H9 (cell line): Measurements from ENCODE around the gene ARFGEF2. TPM values are rescaled to one million over a fixed set of nuclear protein-coding genes. Genes with fewer than 3 reads are reported as not detected.

Source experiments
- DNase-seq: peaks from one replicate; pipeline ENCODE4 v3.0.0-alpha.2; 2017
- H2AFZ ChIP-seq: one replicate; pipeline ENCODE4 v1.6.1; 2013; ENCODE audit warnings: mild to moderate bottlenecking, low read length, control low read depth, moderate library complexity
- H2AK5ac ChIP-seq: 2 replicates; pipeline ENCODE4 v1.6.1; 2013; ENCODE audit warnings: low read length, control low read depth, mixed read lengths; ENCODE audit not compliant: insufficient read length
- H2BK120ac ChIP-seq: one replicate; pipeline ENCODE4 v1.6.1; 2013; ENCODE audit warnings: low read depth, mild to moderate bottlenecking, low read length, control low read depth, inconsistent platforms; ENCODE audit not compliant: poor library complexity, severe bottlenecking
- H2BK12ac ChIP-seq: 2 replicates; pipeline ENCODE4 v1.6.1; 2013; ENCODE audit warnings: low read length, control low read depth, mixed read lengths, low read depth; ENCODE audit not compliant: insufficient read length
- H2BK15ac ChIP-seq: 2 replicates; pipeline ENCODE4 v1.6.1; 2013; ENCODE audit warnings: low read depth, low read length, control low read depth
- H2BK20ac ChIP-seq: one replicate; pipeline ENCODE4 v1.6.1; 2013; ENCODE audit warnings: low read depth, mild to moderate bottlenecking, low read length, control low read depth, inconsistent platforms; ENCODE audit not compliant: poor library complexity, severe bottlenecking
- H2BK5ac ChIP-seq: 2 replicates; pipeline ENCODE4 v1.6.1; 2013; ENCODE audit warnings: low read length, control low read depth, mixed read lengths; ENCODE audit not compliant: insufficient read length
- H3K14ac ChIP-seq: 2 replicates; pipeline ENCODE4 v1.6.1; 2013; ENCODE audit warnings: low read length, control low read depth; ENCODE audit not compliant: insufficient read depth
- H3K18ac ChIP-seq: 2 replicates; pipeline ENCODE4 v1.6.1; 2013; ENCODE audit warnings: low read depth, mild to moderate bottlenecking, mixed read lengths, low read length, control low read depth; ENCODE audit not compliant: insufficient read length
- H3K23ac ChIP-seq: 2 replicates; pipeline ENCODE4 v1.6.1; 2013; ENCODE audit warnings: low read length, control low read depth, mixed read lengths, low read depth; ENCODE audit not compliant: insufficient read length
- H3K23me2 ChIP-seq: 2 replicates; pipeline ENCODE4 v1.6.1; 2013; ENCODE audit warnings: low read depth, mild to moderate bottlenecking, mixed read lengths, low read length, control low read depth; ENCODE audit not compliant: insufficient read length, poor library complexity, severe bottlenecking
- H3K27ac ChIP-seq: 2 replicates; pipeline ENCODE4 v1.5.1; 2013; ENCODE audit warnings: low read length, control low read depth, mixed read lengths, low read depth; ENCODE audit not compliant: insufficient read length
- H3K27me3 ChIP-seq: 2 replicates; pipeline ENCODE4 v1.6.1; 2013; ENCODE audit warnings: low read length, control low read depth, inconsistent platforms; ENCODE audit not compliant: insufficient read depth
- H3K4ac ChIP-seq: 2 replicates; pipeline ENCODE4 v1.6.1; 2013; ENCODE audit warnings: low read depth, mild to moderate bottlenecking, control low read depth, inconsistent platforms, low read length, moderate library complexity
- H3K4me1 ChIP-seq: 2 replicates; pipeline ENCODE4 v1.6.1; 2013; ENCODE audit warnings: low read length, control low read depth, inconsistent platforms; ENCODE audit not compliant: insufficient read depth
- H3K4me2 ChIP-seq: 2 replicates; pipeline ENCODE4 v1.6.1; 2013; ENCODE audit warnings: low read length, control low read depth, mixed read lengths; ENCODE audit not compliant: insufficient read length, insufficient read depth
- H3K56ac ChIP-seq: 2 replicates; pipeline ENCODE4 v1.6.1; 2013; ENCODE audit warnings: low read depth, mild to moderate bottlenecking, mixed read lengths, low read length, control low read depth; ENCODE audit not compliant: insufficient read length
- H3K79me1 ChIP-seq: 2 replicates; pipeline ENCODE4 v1.6.1; 2013; ENCODE audit warnings: low read depth, mild to moderate bottlenecking, moderate library complexity, low read length, control low read depth, inconsistent platforms; ENCODE audit not compliant: insufficient read depth, poor library complexity, severe bottlenecking
- H3K79me2 ChIP-seq: 2 replicates; pipeline ENCODE4 v1.6.1; 2013; ENCODE audit warnings: low read length, control low read depth, inconsistent platforms; ENCODE audit not compliant: insufficient read depth
- H3K9ac ChIP-seq: 2 replicates; pipeline ENCODE4 v1.6.1; 2013; ENCODE audit warnings: low read length, control low read depth, mixed read lengths; ENCODE audit not compliant: insufficient read length; ENCODE audit errors: extremely low read depth
- H3K9me3 ChIP-seq: one replicate; pipeline ENCODE4 v1.6.1; 2013; ENCODE audit warnings: low read depth, low read length, inconsistent platforms; ENCODE audit not compliant: control insufficient read depth
- H3T11ph ChIP-seq: one replicate; pipeline ENCODE4 v1.6.1; 2013; ENCODE audit warnings: mild to moderate bottlenecking, low read length, control low read depth, inconsistent platforms
- H4K20me1 ChIP-seq: one replicate; pipeline ENCODE4 v1.6.1; 2013; ENCODE audit not compliant: control insufficient read depth, insufficient read length, insufficient read depth
- H4K5ac ChIP-seq: 2 replicates; pipeline ENCODE4 v1.6.1; 2013; ENCODE audit warnings: low read depth, mild to moderate bottlenecking, mixed read lengths, low read length, control low read depth; ENCODE audit not compliant: insufficient read length
- H4K8ac ChIP-seq: replicated peaks from 2 replicates; pipeline ENCODE4 v1.6.1; 2013; ENCODE audit warnings: low read length, control low read depth, mixed read lengths, low read depth; ENCODE audit not compliant: insufficient read length
- H4K91ac ChIP-seq: 2 replicates; pipeline ENCODE4 v1.6.1; 2013; ENCODE audit warnings: low read depth, mild to moderate bottlenecking, moderate library complexity, mixed read lengths, low read length, control low read depth; ENCODE audit not compliant: insufficient read length
- H3K27ac Mint-ChIP-seq, 3 experiments: 2 replicates in 2 of 3; 3 replicates in 1 of 3; pipeline ENCODE4 v1.8.0; 2020 to 2021; ENCODE audit warnings: mixed read lengths in 3 of 3, mild to moderate bottlenecking in 1 of 3, moderate library complexity in 1 of 3
- H3K27me3 Mint-ChIP-seq: 2 replicates; pipeline ENCODE4 v1.8.0; 2021; ENCODE audit warnings: low read depth, mild to moderate bottlenecking, moderate library complexity, mixed read lengths
- H3K36me3 Mint-ChIP-seq, 3 experiments: 2 replicates in 2 of 3; 3 replicates in 1 of 3; pipeline ENCODE4 v1.8.0; 2020 to 2021; ENCODE audit warnings: low read depth in 3 of 3, mixed read lengths in 3 of 3; ENCODE audit not compliant: insufficient read depth in 1 of 3
- H3K4me1 Mint-ChIP-seq, 2 experiments: 2 replicates each; pipeline ENCODE4 v1.8.0; 2020; ENCODE audit warnings: mixed read lengths in 2 of 2
- H3K4me3 Mint-ChIP-seq, 2 experiments: 2 replicates in 1 of 2; 3 replicates in 1 of 2; pipeline ENCODE4 v1.8.0; 2020 to 2021; ENCODE audit warnings: mild to moderate bottlenecking in 2 of 2, mixed read lengths in 2 of 2, moderate library complexity in 1 of 2
- H3K9me3 Mint-ChIP-seq, 2 experiments: 2 replicates in 1 of 2; 3 replicates in 1 of 2; pipeline ENCODE4 v1.8.0; 2020; ENCODE audit warnings: mild to moderate bottlenecking in 2 of 2, mixed read lengths in 2 of 2, moderate library complexity in 1 of 2
- CTCF ChIP-seq: fragments of 200-600 bp; sonication (generic); conservative IDR thresholded peaks from 3 replicates; pipeline ENCODE4 v1.8.0; 2021; ENCODE audit warnings: antibody characterized with exemption, mild to moderate bottlenecking
- WGBS: extraction: QIAGEN DNeasy Blood & Tissue Kit; methylation state at CpG from one replicate; pipeline ENCODE4 v1.1.7; 2013; ENCODE audit warnings: missing lambda C conversion rate, low lambda C conversion rate, mixed read lengths; ENCODE audit not compliant: insufficient read length; ENCODE audit errors: extremely low coverage; 5-methylcytosine and 5-hydroxymethylcytosine counted together
- total RNA-seq: library from RNA; stranded (reverse); gene quantifications from 2 replicates; pipeline ENCODE4 v1.2.1, GENCODE V29; 2021

ARFGEF2 gene
- total RNA-seq, 1 experiment from 2014 or later: 16.6 TPM

- H3K9me3 ChIP-seq: no peaks in the 10 kb centered on the region
- no peak overlapping the region for H3K9ac ChIP-seq
- no peaks in the 10 kb centered on the region for H4K20me1 ChIP-seq
Observed at GRCh38 chr20:49028684-49029083, 107.2 kb downstream of the ARFGEF2 start.

More at GRCh38 chr20:49028684-49029083, 107.2 kb downstream of the ARFGEF2 start:
- Mint-ChIP-seq H3K9me3 (no peaks in the 10 kb centered on the region), H3K4me3 (no peak overlapping the region), H3K27ac (peak overlapping the region in 1 of 3 experiments; percentile 67; a peak in 2 of 7 replicates), H3K4me1 (no peaks in the 10 kb centered on the region), H3K36me3 (peaks cover 7 to 61% (median 40%) of the 10 kb centered on the region in 3 experiments; a peak in 6 of 7 replicates), H3K27me3 (no peaks in the 10 kb centered on the region)
- TF ChIP-seq CTCF: peak; percentile 65
- Histone ChIP-seq H3K4ac (no peak overlapping the region), H3K18ac (no peak overlapping the region), H3K4me1 (no peaks in the 10 kb centered on the region), H4K91ac (no peak overlapping the region), H2AFZ (no peak overlapping the region), H3K27me3 (no peaks in the 10 kb centered on the region), H2BK5ac (no peak overlapping the region), H4K8ac (no peak overlapping the region), H3K79me1 (no peaks in the 10 kb centered on the region), H3K23ac (no peak overlapping the region), H2BK20ac (no peak overlapping the region), H3K4me2 (no peak overlapping the region), H3K27ac (no peak overlapping the region), H2BK12ac (no peak overlapping the region), H3K23me2 (no peaks in the 10 kb centered on the region), H3K56ac (no peak overlapping the region), H3K79me2 (no peaks in the 10 kb centered on the region), H2BK120ac (no peak overlapping the region), H3T11ph (no peak overlapping the region), H2AK5ac (no peak overlapping the region), H2BK15ac (no peak overlapping the region), H4K5ac (no peak overlapping the region), H3K14ac (no peak overlapping the region)
- no peak for DNase-seq
- no CpG with 5 or more reads among the region's 2 CpGs for WGBS
